ELF-1 (cell line): Measurements from ENCODE around the gene CHI3L2.
"Not testable (repeated sequence)": the region's sequence is repeated elsewhere in the genome, so short reads cannot be mapped to it uniquely, and the experiment has no call there.

Experiments used
- DNase-seq: peaks from one replicate; pipeline ENCODE4 v3.0.0-alpha.2; 2016; ENCODE audit warnings: low read depth, low spot score

CHI3L2 gene

GRCh38 chr1:111201275-111202090 is 26.0 kb upstream of the CHI3L2 start:
- DNase-seq, result peak; percentile 52

- DNase-seq, result no peak
These were observed 25.2 kb upstream of the CHI3L2 start for GRCh38 chr1:111202366-111202706.

- DNase-seq, result peak; percentile 53
These were observed 24.5 kb upstream of the CHI3L2 start for GRCh38 chr1:111202707-111203623.

DNA sequence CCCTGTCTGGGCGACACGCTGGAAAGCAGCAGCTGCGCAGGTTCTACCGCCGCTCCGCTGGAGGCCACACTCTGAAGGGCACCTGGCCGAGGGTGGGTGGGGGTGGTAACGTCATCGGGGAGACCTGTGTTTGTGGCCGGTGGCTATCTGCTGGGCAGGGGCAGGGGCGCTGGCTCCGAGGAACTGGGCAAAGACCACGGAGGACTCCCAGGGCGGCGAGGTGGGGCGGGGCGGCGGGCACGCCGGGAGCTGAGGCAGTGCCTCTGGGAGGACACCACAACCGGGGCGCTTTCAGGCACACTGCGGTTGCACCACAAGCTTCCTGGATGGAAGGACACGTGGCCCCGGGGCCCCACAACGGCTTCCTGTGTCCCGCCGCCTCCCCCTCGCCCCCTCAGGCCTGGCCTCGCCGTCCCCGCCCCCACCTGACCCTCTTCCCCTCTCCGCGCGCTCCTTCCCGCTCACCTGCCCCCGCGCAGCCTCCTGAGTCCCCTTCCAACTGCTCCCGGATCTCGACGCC is 23.8 kb upstream of the CHI3L2 start:
- DNase-seq, result no peak

- no peak for DNase-seq
These were observed 23.1 kb upstream of the CHI3L2 start for GRCh38 chr1:111204201-111204982.

GRCh38 chr1:111204983-111205713 is 22.4 kb upstream of the CHI3L2 start:
- DNase-seq, result no peak

- DNase-seq, result no peak
These were observed 21.8 kb upstream of the CHI3L2 start for GRCh38 chr1:111205714-111206050.

- no peak for DNase-seq
These were observed 18.6 kb upstream of the CHI3L2 start for GRCh38 chr1:111208921-111209320.

GRCh38 chr1:111209622-111210021 is 17.9 kb upstream of the CHI3L2 start:
- no peak for DNase-seq

- no peak for DNase-seq
These were observed 15.6 kb upstream of the CHI3L2 start for GRCh38 chr1:111211921-111212320.

- DNase-seq, result no peak
These were observed 14.7 kb upstream of the CHI3L2 start for GRCh38 chr1:111212634-111213335.

DNA sequence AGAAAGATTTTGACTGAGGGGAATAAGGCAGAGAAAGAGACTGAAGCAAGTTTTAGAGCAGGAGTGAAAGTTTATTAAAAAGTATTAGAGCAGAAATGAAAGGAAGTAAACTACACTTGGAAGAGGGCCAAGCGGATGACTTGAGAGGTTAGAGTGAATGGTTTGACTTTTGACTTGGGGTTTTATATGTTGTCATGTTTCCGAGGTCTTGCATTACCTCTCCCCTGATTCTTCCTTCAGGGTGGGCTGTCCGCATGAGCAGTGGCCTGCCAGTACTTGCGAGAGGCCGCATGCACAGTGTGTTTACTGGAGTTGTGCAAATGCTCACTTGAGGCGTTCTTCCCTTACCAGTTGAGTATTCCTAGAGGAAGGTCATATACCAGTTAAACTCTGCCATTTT is 14.1 kb upstream of the CHI3L2 start:
- DNase-seq, result no peak

DNA sequence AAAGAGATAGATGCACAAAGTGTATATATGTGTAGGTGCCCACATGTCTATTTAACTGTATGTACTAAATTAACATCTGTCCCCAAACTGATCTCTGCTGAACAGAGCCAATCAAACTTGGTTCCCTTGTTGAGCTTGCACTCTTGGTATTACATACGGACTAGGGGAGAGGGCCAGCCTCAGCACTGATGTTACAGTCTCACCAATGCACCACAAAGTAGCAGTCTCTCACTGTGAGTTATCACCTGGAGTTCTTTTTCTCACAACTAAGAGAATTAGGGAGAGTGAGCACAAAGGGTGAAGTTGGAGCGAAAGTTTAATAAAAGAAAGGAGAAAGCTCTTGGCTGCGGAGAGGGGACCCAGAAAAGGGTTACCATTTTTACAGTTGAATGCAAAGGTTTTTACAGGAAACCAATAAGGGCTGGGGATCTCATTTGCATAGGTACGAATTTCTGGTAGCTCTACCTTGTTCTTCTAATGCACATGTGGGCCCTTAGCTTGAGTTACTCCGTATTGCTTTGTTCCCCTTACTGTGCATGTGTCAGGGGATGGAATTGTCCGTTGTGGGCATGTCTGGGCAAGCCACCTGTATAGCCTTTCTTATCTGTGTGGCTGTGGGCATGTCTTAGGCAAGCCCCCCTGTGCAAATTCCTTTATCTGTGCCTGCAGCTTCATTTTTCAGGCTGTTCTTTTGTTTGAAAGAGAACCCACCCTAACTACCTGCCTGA is 13.3 kb upstream of the CHI3L2 start:
- peak; percentile 75 for DNase-seq

GRCh38 chr1:111214884-111215283 is 12.6 kb upstream of the CHI3L2 start:
- DNase-seq, result no peak

- not testable (repeated sequence) for DNase-seq
These were observed 12.2 kb upstream of the CHI3L2 start for GRCh38 chr1:111215285-111215684.

GRCh38 chr1:111216751-111217150 is 10.8 kb upstream of the CHI3L2 start:
- no peak for DNase-seq

DNA sequence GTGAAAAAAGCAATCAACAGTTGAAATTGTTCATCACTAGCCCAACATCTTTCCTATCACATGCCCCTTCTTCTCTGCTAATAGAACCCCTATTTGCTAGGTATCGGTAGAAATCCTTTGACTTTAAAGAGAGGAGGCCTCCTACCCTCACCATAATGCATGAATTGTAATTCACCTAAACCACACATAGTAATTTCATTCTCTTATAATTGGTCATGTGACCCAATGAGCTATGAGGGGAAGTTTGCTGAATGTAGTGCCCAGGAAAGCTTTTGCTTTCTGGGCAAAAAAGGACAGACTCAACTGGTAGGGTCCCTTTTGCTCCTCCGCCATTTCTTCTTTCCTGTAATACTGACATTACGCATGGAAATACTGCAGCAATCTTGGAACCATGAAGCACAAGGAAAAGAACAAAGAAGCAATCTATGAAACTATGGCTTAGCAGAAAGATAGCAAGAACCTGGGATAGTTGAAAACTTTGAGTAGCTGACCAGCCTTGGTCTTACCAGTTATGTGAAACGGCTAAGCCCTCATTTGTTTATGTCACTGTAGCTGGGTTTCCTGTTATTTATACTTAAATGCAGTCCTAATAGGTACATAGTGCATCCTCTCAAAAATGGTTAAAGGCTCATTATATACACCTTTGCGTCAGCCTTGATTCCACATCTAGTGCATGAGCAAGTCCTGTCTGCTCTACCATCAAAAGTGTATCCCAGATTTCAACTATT is 10.2 kb upstream of the CHI3L2 start:
- DNase-seq, result no peak

DNA sequence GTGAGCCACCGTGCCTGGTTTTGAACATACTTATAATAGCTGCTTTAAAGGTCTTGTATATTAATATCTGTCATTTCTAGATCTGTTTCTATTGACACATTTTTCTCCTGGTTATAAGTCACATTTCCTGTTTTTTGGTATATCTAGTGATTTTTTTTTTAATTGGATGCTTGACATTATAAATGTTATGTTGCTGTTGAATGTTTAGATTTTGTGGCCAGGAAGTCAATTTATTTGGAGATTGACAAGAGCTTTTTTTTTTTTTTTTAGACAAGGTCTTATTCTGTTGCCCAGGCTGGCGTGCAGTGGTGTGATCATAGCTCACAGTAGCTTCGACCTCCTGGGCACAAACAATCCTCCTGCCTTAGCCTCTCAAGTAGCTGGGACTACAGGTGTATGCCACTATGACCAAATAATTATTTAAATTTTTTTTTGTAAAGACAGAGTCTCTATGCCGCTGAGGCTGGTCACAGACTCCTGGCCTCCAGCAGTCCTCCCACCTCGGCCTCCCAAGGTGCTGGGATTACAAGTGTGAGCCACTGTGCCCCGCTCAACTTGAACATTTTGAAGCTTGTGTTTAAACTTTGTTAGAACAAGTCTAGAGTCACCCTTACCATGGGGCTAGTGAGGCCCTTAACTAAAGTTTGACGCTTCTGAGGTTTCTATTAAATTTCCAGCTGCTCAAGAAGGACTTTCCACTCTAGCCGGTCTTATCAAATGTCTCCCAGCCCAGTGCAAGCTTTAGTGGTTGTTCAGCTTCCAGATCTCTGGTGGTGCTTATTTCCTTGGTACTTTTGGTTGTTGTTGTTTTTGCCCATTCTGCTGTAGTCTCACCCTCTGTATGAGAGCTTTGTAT is 8.6 kb upstream of the CHI3L2 start:
- DNase-seq, result no peak
